ENCODE data around the gene CFAP57. TPM values are rescaled to one million over a fixed set of nuclear protein-coding genes. Genes with fewer than 3 reads are reported as not detected.

The CFAP57 gene
- total RNA-seq, 1 donor from 2014 or later, result not detected

DNA sequence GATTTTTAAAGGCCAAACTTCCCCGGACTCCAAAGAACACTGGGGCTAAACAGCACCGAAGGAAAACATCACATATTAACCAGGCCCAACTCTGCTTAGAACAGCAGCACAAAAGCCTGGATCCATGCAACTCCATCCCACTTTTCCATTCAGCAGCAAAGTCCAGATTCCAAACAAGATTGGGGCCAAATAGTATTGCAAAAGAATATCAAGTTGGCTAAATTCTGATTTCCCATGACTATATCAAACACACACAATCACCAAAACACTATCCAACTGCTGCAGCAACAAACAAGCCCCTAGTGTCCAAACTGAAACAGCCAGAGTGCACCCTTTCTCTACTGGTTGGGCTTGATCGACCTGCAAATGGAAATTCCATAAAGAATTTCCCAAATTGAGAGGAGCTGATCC lies 78.2 kb downstream of the CFAP57 start:
- Mint-ChIP-seq H3K4me3 (no peak overlapping the region), H3K36me3 (ENCODE audit: low read depth) (no peaks in the 10 kb centered on the region), H3K27me3 (peaks cover 7% of the 10 kb centered on the region), H3K9me3 (peaks cover 4% of the 10 kb centered on the region), H3K4me1 (no peaks in the 10 kb centered on the region), H3K27ac (no peak overlapping the region)
- DNase-seq (no peak), ATAC-seq (ENCODE audit: low read depth) (no peak)
- POLR2A ChIA-PET, result no interaction called here
- TF ChIP-seq, protein P1, sequence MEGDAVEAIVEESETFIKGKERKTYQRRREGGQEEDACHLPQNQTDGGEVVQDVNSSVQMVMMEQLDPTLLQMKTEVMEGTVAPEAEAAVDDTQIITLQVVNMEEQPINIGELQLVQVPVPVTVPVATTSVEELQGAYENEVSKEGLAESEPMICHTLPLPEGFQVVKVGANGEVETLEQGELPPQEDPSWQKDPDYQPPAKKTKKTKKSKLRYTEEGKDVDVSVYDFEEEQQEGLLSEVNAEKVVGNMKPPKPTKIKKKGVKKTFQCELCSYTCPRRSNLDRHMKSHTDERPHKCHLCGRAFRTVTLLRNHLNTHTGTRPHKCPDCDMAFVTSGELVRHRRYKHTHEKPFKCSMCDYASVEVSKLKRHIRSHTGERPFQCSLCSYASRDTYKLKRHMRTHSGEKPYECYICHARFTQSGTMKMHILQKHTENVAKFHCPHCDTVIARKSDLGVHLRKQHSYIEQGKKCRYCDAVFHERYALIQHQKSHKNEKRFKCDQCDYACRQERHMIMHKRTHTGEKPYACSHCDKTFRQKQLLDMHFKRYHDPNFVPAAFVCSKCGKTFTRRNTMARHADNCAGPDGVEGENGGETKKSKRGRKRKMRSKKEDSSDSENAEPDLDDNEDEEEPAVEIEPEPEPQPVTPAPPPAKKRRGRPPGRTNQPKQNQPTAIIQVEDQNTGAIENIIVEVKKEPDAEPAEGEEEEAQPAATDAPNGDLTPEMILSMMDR (IDR thresholded peaks at IDR 0.05), result no peak
- intact Hi-C loops (cut with micrococcal nuclease), result no loop called here
- CTCF ChIA-PET, result no interaction called here

DNA sequence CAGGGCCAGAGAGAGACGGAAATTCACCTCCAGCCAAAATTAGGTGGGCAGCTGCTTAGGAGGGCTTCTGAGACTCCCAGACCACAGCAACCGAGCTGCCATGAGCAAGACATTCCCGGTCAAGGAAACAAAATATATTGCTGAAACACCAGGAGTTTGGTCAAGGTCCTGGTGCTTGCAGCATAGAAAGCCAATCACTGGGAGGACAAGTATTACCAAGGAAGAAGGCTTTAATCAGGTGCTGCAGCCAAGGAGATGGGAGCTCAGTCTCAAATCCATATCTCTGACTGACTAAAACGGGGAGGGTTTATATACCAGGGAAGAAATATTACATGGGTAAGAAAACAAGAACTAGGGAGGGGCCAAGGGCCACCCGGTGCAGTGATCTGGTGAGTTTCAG lies 78.9 kb downstream of the CFAP57 start:
- no peak overlapping the region for H3K27ac Mint-ChIP-seq
- H3K4me1 Mint-ChIP-seq, result no peaks in the 10 kb centered on the region
- peaks cover 4% of the 10 kb centered on the region for H3K9me3 Mint-ChIP-seq
- DNase-seq (no peak), ATAC-seq (ENCODE audit: low read depth) (no peak)
- intact Hi-C loops (cut with micrococcal nuclease), result no loop called here
- H3K4me3 Mint-ChIP-seq, result no peak overlapping the region
- no peaks in the 10 kb centered on the region for H3K36me3 Mint-ChIP-seq (ENCODE audit: low read depth)
- peaks cover 7% of the 10 kb centered on the region for H3K27me3 Mint-ChIP-seq
- POLR2A ChIA-PET, result no interaction called here
- CTCF ChIA-PET, result no interaction called here
- TF ChIP-seq, protein P1 (IDR thresholded peaks at IDR 0.05), result no peak

DNA sequence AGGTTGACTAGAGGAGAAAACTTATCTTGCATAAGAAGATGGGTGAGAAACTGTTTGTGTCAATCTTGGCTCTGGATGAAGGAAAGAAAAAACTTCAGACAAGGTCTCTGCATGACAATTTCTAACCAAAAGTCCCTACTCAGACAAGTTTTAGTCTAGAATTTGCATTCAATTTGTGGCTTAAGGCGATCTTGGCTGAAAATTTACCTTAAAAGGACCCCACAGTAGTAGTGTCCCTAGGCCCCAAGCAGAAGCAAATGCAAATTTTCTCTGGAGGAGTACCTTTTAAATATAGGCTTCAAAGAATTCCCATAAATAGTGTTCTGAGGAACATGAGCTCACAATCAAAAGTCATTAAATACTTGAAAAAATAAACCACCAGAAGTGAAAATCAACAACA lies 80.1 kb downstream of the CFAP57 start:
- no peak overlapping the region for H3K4me3 Mint-ChIP-seq
- ChIA-PET POLR2A (no interaction called here), CTCF (no interaction called here)
- TF ChIP-seq, protein P1 (IDR thresholded peaks at IDR 0.05), result no peak
- peaks cover under 1% of the 10 kb centered on the region for H3K9me3 Mint-ChIP-seq
- ATAC-seq (ENCODE audit: low read depth) (no peak), DNase-seq (no peak)
- no peaks in the 10 kb centered on the region for H3K36me3 Mint-ChIP-seq (ENCODE audit: low read depth)
- intact Hi-C loops (cut with micrococcal nuclease), result no loop called here
- no peak overlapping the region for H3K27ac Mint-ChIP-seq
- H3K4me1 Mint-ChIP-seq, result no peaks in the 10 kb centered on the region
- peaks cover 4% of the 10 kb centered on the region for H3K27me3 Mint-ChIP-seq

DNA sequence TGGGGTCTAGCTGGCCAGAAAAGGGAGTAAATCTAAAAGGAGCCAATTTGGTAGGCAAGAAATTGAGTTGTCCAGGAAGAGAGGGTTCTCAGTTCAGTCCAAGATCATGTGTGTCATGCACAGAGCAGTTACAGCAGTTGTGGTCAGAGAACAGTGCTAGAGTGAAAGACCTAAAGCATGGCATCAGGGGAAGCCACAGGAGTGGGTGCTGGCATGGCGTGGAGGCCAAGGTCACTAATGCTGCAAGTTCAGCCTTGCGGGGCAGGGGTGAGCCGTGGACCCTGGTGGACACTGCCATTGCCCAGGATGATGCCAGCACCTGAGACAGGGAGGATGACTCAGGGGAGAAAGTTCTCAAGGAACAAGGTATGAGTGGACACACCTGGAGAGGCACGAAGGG lies 81.0 kb downstream of the CFAP57 start:
- ATAC-seq (ENCODE audit: low read depth), result no peak
- H3K9me3 Mint-ChIP-seq, result peaks cover 3% of the 10 kb centered on the region
- DNase-seq, result no peak
- no peaks in the 10 kb centered on the region for H3K36me3 Mint-ChIP-seq (ENCODE audit: low read depth)
- H3K4me1 Mint-ChIP-seq, result no peaks in the 10 kb centered on the region
- no peak overlapping the region for H3K4me3 Mint-ChIP-seq
- H3K27me3 Mint-ChIP-seq, result peaks cover 4% of the 10 kb centered on the region
- no peak overlapping the region for H3K27ac Mint-ChIP-seq
- POLR2A ChIA-PET, result no interaction called here
- CTCF ChIA-PET, result no interaction called here
- intact Hi-C loops (cut with micrococcal nuclease), result no loop called here
- TF ChIP-seq, protein P1 (IDR thresholded peaks at IDR 0.05), result no peak

DNA sequence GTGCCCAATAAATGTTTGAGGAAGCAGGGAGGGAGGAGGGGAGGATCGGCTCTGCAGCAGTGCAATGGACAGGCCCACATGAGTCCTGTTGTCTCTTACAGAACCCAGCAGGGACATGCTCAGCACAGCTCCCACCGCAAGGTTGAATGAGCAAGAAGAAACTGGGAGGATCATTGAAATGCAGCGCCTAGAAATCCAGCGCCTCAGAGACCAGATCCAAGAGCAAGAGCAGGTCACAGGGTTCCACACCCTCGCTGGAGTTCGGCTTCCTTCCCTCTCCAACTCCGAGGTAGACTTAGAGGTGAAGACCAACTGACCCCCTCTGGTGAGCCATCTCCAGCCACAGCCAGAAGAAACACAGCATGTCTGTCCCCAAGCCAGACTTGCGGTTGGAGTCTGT lies 81.7 kb downstream of the CFAP57 start:
- no peak for DNase-seq

More for the DNA sequence above, 81.7 kb downstream of the CFAP57 start:
- CTCF ChIA-PET, result no interaction called here
- Mint-ChIP-seq H3K4me3 (no peak overlapping the region), H3K9me3 (peaks cover 8% of the 10 kb centered on the region), H3K27me3 (peaks cover 4% of the 10 kb centered on the region), H3K27ac (no peak overlapping the region), H3K36me3 (ENCODE audit: low read depth) (no peaks in the 10 kb centered on the region), H3K4me1 (no peaks in the 10 kb centered on the region)
- no peak for ATAC-seq (ENCODE audit: low read depth)
- TF ChIP-seq, protein P1 (IDR thresholded peaks at IDR 0.05), result no peak
- intact Hi-C loops (cut with micrococcal nuclease), result no loop called here
- POLR2A ChIA-PET, result no interaction called here

Measured in activated B cell treated with CpG ODN at 0.5 μM for 24 hours (primary cell).